HL-60 (cell line): Measurements from ENCODE around the gene LTN1.

Source experiments
- CTCF ChIP-seq: IDR thresholded peaks from one replicate; pipeline ENCODE4 v1.5.1; 2011; ENCODE audit warnings: low read length, control low read depth, inconsistent platforms; ENCODE audit not compliant: insufficient read depth
- REST ChIP-seq: IDR thresholded peaks from 2 replicates; pipeline ENCODE4 v1.6.1; 2012; ENCODE audit warnings: low read depth; ENCODE audit not compliant: insufficient replicate concordance
- SPI1 ChIP-seq: IDR thresholded peaks from 2 replicates; pipeline ENCODE4 v1.6.1; 2012; ENCODE audit warnings: low read depth, mild to moderate bottlenecking, borderline replicate concordance

- TF ChIP-seq CTCF: no peak
- TF ChIP-seq REST: no peak
- no peak for TF ChIP-seq SPI1
Measured at GRCh38 chr21:28893687-28894086, 99.0 kb downstream of the LTN1 start.
